Liver (tissue), 9 donors: ENCODE results near the gene KRTAP10-5. TPM values are rescaled to one million over a fixed set of nuclear protein-coding genes. Genes with fewer than 3 reads are reported as not detected.
A peak's percentile ranks its signal among the peaks of the same experiment; 100 is the strongest.

Experiments used
- DNase-seq: peaks from one replicate; pipeline ENCODE4 v3.0.0-alpha.2; 2017; ENCODE audit warnings: low spot score
- H3K27ac ChIP-seq, 2 donors: one replicate each; pipeline ENCODE4 v1.7.0; 2013; ENCODE audit warnings: inconsistent platforms in 2 of 2, low read length in 2 of 2, control low read depth in 1 of 2, low read depth in 1 of 2, mild to moderate bottlenecking in 1 of 2
- H3K27me3 ChIP-seq, 4 donors: one replicate each; pipeline versions ENCODE4 v1.6.1 to v1.7.0; 2013; ENCODE audit warnings: low read length in 3 of 4, inconsistent platforms in 1 of 4, mild to moderate bottlenecking in 1 of 4, moderate library complexity in 1 of 4; ENCODE audit not compliant: control insufficient read depth in 4 of 4, insufficient read depth in 4 of 4
- H3K36me3 ChIP-seq, 4 donors: one replicate each; pipeline versions ENCODE4 v1.6.1 to v1.7.0; 2013; ENCODE audit warnings: low read length in 3 of 4, mild to moderate bottlenecking in 3 of 4, low read depth in 1 of 4, moderate library complexity in 1 of 4; ENCODE audit not compliant: control insufficient read depth in 4 of 4, insufficient read depth in 3 of 4
- H3K4me1 ChIP-seq, 4 donors: one replicate each; pipeline versions ENCODE4 v1.6.1 to v1.7.0; 2013; ENCODE audit warnings: low read length in 3 of 4, mild to moderate bottlenecking in 3 of 4, moderate library complexity in 1 of 4; ENCODE audit not compliant: control insufficient read depth in 4 of 4, insufficient read depth in 4 of 4
- H3K4me3 ChIP-seq, 3 donors: one replicate each; pipeline versions ENCODE4 v1.6.1 to v1.7.0; 2013; ENCODE audit warnings: low read length in 3 of 3, control low read depth in 1 of 3, low read depth in 1 of 3, mild to moderate bottlenecking in 1 of 3
- H3K9ac ChIP-seq, 2 donors: one replicate each; pipeline ENCODE4 v1.7.0; 2013; ENCODE audit warnings: low read length in 2 of 2, mild to moderate bottlenecking in 2 of 2, moderate library complexity in 2 of 2, control low read depth in 1 of 2, low read depth in 1 of 2
- H3K9me3 ChIP-seq, 4 donors: one replicate each; pipeline versions ENCODE4 v1.6.1 to v1.7.0; 2013; ENCODE audit warnings: low read length in 3 of 4; ENCODE audit not compliant: control insufficient read depth in 4 of 4
- ATF3 ChIP-seq: IDR thresholded peaks from 2 replicates; pipeline ENCODE4 v1.6.1; 2016; ENCODE audit warnings: antibody characterized with exemption
- CTCF ChIP-seq: fragments of 150-350 bp; IDR thresholded peaks from 2 replicates; pipeline ENCODE4 v1.5.1; 2017; ENCODE audit warnings: improper control_type of control experiment, low read depth, low read length; ENCODE audit not compliant: missing input control
- EGR1 ChIP-seq, 2 donors: IDR thresholded peaks; 2 replicates each; pipeline ENCODE4 v1.6.1; 2016 to 2018; ENCODE audit warnings: antibody characterized with exemption in 2 of 2, low read depth in 2 of 2
- FOXA1 ChIP-seq: IDR thresholded peaks from 2 replicates; pipeline ENCODE4 v1.6.1; 2016; ENCODE audit warnings: antibody characterized with exemption
- FOXA2 ChIP-seq: IDR thresholded peaks from 2 replicates; pipeline ENCODE4 v1.6.1; 2016; ENCODE audit warnings: antibody characterized with exemption
- GABPA ChIP-seq, 2 donors: IDR thresholded peaks in 1 of 2; conservative IDR thresholded peaks in 1 of 2; 2 replicates each; pipeline ENCODE4 v1.6.1; 2016; ENCODE audit warnings: antibody characterized with exemption in 2 of 2, mild to moderate bottlenecking in 1 of 2, moderate library complexity in 1 of 2
- HNF4A ChIP-seq, 2 donors: conservative IDR thresholded peaks; 2 replicates each; pipeline ENCODE4 v1.6.1; 2016; ENCODE audit warnings: antibody characterized with exemption in 2 of 2, mild to moderate bottlenecking in 2 of 2
- HNF4G ChIP-seq: IDR thresholded peaks from 2 replicates; pipeline ENCODE4 v1.6.1; 2016; ENCODE audit warnings: antibody characterized with exemption
- MAX ChIP-seq: IDR thresholded peaks from 2 replicates; pipeline ENCODE4 v1.6.1; 2016; ENCODE audit warnings: antibody characterized with exemption
- NR2F2 ChIP-seq: IDR thresholded peaks from 2 replicates; pipeline ENCODE4 v1.6.1; 2016; ENCODE audit warnings: antibody characterized with exemption
- RAD21 ChIP-seq, 2 donors: IDR thresholded peaks; 2 replicates each; pipeline ENCODE4 v1.6.1; 2016; ENCODE audit warnings: antibody characterized with exemption in 2 of 2, mild to moderate bottlenecking in 2 of 2
- RXRA ChIP-seq, 2 donors: IDR thresholded peaks; 2 replicates each; pipeline ENCODE4 v1.6.1; 2017 to 2018; ENCODE audit warnings: antibody characterized with exemption in 2 of 2, mild to moderate bottlenecking in 1 of 2
- SP1 ChIP-seq: IDR thresholded peaks from 2 replicates; pipeline ENCODE4 v1.6.1; 2018; ENCODE audit warnings: antibody characterized with exemption, mild to moderate bottlenecking
- TAF1 ChIP-seq: conservative IDR thresholded peaks from 2 replicates; pipeline ENCODE4 v1.6.1; 2016; ENCODE audit warnings: antibody characterized with exemption, mild to moderate bottlenecking
- YY1 ChIP-seq: IDR thresholded peaks from 2 replicates; pipeline ENCODE4 v1.6.1; 2016; ENCODE audit warnings: antibody characterized with exemption, mild to moderate bottlenecking
- WGBS: extraction: QIAGEN DNeasy Blood & Tissue Kit; methylation state at CpG from one replicate; pipeline ENCODE4 v1.1.7; 2013; 5-methylcytosine and 5-hydroxymethylcytosine counted together
- polyA plus RNA-seq, 2 donors: library from polyadenylated mRNA; stranded (reverse) in 1 of 2; unstranded in 1 of 2; fragments of 200-250 nt in 1 of 2; fragments of >200 nt in 1 of 2; fragmentation: Nextera tagmentation in 1 of 2; extraction: Ambion mirVana in 1 of 2; gene quantifications; one replicate each; pipeline versions ENCODE4 v1.2.1 to v1.2.3, GENCODE V29; 2013 to 2015
- total RNA-seq, 2 donors: library from RNA; depleted of rRNA; stranded (reverse); fragments of >200 nt; gene quantifications; one replicate each; pipeline ENCODE4 v1.2.3, GENCODE V29; 2014
- TF ChIP-seq, protein P1 (sequence below): IDR thresholded peaks from 2 replicates; pipeline ENCODE4 v1.6.1; 2016; ENCODE audit warnings: antibody characterized with exemption, mild to moderate bottlenecking
- TF ChIP-seq, protein P2 (sequence below): IDR thresholded peaks from 2 replicates; pipeline ENCODE4 v1.6.1; 2016; ENCODE audit warnings: antibody characterized with exemption
- donor health status: healthy.
- donor health status: healthy.
- donor health status: healthy.
- donor health status: healthy.
- donor health status: healthy.

Gene KRTAP10-5
- total and polyA plus RNA-seq, 4 donors: not detected

DNA sequence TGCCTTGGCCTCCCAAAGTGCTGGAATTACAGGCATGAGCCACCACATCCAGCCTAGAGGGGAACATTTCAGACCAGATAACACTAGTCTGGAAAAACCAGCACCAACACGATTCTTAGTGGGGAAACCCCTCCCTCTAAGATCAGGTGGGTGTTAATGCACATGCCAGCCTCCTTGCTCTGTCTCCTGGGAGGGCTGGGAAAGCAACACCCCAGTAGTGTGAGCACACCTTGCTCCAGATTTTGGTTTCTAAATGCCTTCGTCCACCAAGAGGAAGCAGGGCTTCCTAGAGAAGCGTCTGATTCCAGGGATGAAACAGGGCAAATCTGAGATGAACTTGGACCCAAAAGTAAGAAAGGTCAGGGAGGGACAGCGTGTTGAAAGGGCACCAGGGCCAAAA is 9.1 kb downstream of the KRTAP10-5 start:
- 71% methylated on average over 4 of the region's 4 CpGs for WGBS
- no peak overlapping the region for H3K9ac ChIP-seq
- no peak overlapping the region for H3K4me3 ChIP-seq
- H3K27ac ChIP-seq: no peak overlapping the region
- DNase-seq: peak; percentile 27
- peaks cover 0 to 3% (median 1%) of the 10 kb centered on the region in 4 donors for H3K9me3 ChIP-seq
- H3K4me1 ChIP-seq: peaks cover 0 to 7% (median 3%) of the 10 kb centered on the region in 4 donors
- H3K27me3 ChIP-seq: no peaks in the 10 kb centered on the region
- no peak for TF ChIP-seq GABPA (IDR thresholded peaks at IDR 0.05 in 1 of 2, conservative IDR thresholded peaks at IDR 0.05 in 1 of 2)
- no peak for TF ChIP-seq FOXA2
- TF ChIP-seq, protein P1, sequence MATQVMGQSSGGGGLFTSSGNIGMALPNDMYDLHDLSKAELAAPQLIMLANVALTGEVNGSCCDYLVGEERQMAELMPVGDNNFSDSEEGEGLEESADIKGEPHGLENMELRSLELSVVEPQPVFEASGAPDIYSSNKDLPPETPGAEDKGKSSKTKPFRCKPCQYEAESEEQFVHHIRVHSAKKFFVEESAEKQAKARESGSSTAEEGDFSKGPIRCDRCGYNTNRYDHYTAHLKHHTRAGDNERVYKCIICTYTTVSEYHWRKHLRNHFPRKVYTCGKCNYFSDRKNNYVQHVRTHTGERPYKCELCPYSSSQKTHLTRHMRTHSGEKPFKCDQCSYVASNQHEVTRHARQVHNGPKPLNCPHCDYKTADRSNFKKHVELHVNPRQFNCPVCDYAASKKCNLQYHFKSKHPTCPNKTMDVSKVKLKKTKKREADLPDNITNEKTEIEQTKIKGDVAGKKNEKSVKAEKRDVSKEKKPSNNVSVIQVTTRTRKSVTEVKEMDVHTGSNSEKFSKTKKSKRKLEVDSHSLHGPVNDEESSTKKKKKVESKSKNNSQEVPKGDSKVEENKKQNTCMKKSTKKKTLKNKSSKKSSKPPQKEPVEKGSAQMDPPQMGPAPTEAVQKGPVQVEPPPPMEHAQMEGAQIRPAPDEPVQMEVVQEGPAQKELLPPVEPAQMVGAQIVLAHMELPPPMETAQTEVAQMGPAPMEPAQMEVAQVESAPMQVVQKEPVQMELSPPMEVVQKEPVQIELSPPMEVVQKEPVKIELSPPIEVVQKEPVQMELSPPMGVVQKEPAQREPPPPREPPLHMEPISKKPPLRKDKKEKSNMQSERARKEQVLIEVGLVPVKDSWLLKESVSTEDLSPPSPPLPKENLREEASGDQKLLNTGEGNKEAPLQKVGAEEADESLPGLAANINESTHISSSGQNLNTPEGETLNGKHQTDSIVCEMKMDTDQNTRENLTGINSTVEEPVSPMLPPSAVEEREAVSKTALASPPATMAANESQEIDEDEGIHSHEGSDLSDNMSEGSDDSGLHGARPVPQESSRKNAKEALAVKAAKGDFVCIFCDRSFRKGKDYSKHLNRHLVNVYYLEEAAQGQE: no peak
- TF ChIP-seq MAX: no peak
- no peak for TF ChIP-seq SP1
- no peak for TF ChIP-seq FOXA1
- TF ChIP-seq HNF4A (conservative IDR thresholded peaks at IDR 0.05): no peak
- no peak for TF ChIP-seq NR2F2
- TF ChIP-seq EGR1 (IDR thresholded peaks at IDR 0.05; ENCODE audit: low read depth in 2 of 2): no peak
- no peak for TF ChIP-seq RAD21 (IDR thresholded peaks at IDR 0.05)
- TF ChIP-seq YY1: no peak
- no peak for TF ChIP-seq TAF1
- no peak for TF ChIP-seq CTCF
- TF ChIP-seq RXRA (IDR thresholded peaks at IDR 0.05): no peak
- TF ChIP-seq HNF4G: no peak
- TF ChIP-seq ATF3: no peak
- no peaks in the 10 kb centered on the region for H3K36me3 ChIP-seq

GRCh38 chr21:44569861-44570517 is 10.4 kb downstream of the KRTAP10-5 start:
- Histone ChIP-seq H3K4me3 (no peak overlapping the region), H3K27ac (no peak overlapping the region), H3K27me3 (no peaks in the 10 kb centered on the region), H3K4me1 (peaks cover 0 to 7% (median 3%) of the 10 kb centered on the region in 4 donors), H3K36me3 (no peaks in the 10 kb centered on the region), H3K9me3 (peaks cover 0 to 3% (median 1%) of the 10 kb centered on the region in 4 donors), H3K9ac (no peak overlapping the region)
- TF ChIP-seq RXRA (IDR thresholded peaks at IDR 0.05) (no peak), FOXA2 (no peak), HNF4G (no peak)
- TF ChIP-seq, protein P2, sequence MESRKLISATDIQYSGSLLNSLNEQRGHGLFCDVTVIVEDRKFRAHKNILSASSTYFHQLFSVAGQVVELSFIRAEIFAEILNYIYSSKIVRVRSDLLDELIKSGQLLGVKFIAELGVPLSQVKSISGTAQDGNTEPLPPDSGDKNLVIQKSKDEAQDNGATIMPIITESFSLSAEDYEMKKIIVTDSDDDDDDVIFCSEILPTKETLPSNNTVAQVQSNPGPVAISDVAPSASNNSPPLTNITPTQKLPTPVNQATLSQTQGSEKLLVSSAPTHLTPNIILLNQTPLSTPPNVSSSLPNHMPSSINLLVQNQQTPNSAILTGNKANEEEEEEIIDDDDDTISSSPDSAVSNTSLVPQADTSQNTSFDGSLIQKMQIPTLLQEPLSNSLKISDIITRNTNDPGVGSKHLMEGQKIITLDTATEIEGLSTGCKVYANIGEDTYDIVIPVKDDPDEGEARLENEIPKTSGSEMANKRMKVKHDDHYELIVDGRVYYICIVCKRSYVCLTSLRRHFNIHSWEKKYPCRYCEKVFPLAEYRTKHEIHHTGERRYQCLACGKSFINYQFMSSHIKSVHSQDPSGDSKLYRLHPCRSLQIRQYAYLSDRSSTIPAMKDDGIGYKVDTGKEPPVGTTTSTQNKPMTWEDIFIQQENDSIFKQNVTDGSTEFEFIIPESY: no peak
- DNase-seq: peak; percentile 19
- WGBS: 85% methylated on average over 12 of the region's 12 CpGs
